Measurements from ENCODE around the gene ATXN1.

DNA sequence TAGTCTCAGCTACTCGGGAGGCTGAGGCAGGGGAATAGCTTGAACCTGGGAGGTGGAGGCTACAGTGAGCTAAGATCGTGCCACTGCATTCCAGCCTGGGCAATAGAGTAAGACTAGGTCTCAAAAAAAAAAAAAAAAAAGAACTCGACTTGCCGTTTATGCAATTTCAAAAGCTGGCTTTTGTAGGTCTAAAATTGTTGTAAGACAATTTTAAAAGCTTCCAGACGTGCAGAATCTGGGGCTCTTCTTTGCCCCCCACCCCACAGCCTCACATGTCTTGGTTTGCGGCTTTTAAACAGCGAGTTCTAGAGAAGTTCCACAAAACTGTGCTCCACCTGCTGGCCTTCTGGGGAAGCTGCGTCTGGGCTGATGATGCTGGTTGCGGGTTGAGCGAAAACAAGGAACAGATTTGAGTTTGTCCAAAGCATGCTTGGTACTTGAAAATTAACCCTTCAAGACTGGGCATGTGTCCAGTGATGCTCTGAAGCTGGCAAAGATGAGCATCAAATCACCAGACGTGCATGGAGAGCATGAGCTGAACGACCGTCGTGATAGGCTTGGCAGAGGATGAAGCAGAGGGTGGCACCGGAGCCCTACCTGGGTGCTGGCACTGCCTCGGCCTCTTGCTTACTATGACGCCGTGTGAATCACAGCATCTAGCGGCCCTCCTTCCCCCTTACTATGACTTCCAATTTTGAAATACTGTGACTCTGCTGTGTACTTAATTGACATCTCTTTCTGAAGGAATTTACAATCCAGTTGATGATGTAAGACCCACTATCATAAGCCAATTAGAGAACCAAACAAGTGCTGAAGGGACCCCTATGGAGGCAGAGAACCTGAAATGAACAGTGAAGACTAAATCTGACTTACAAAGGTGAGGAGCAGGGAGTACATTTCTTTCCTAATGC is 351.5 kb downstream of the ATXN1 start:
- TF ChIP-seq, protein P1, sequence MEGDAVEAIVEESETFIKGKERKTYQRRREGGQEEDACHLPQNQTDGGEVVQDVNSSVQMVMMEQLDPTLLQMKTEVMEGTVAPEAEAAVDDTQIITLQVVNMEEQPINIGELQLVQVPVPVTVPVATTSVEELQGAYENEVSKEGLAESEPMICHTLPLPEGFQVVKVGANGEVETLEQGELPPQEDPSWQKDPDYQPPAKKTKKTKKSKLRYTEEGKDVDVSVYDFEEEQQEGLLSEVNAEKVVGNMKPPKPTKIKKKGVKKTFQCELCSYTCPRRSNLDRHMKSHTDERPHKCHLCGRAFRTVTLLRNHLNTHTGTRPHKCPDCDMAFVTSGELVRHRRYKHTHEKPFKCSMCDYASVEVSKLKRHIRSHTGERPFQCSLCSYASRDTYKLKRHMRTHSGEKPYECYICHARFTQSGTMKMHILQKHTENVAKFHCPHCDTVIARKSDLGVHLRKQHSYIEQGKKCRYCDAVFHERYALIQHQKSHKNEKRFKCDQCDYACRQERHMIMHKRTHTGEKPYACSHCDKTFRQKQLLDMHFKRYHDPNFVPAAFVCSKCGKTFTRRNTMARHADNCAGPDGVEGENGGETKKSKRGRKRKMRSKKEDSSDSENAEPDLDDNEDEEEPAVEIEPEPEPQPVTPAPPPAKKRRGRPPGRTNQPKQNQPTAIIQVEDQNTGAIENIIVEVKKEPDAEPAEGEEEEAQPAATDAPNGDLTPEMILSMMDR (IDR thresholded peaks at IDR 0.05; ENCODE audit: low read depth, low read length, poor library complexity, severe bottlenecking): peak; percentile 91
- no peak for TF ChIP-seq EZH2phosphoT487 (IDR thresholded peaks at IDR 0.05; ENCODE audit: borderline replicate concordance, low read length)
